Keratinocyte (primary cell): Measurements from ENCODE around the gene RRP1. TPM values are rescaled to one million over a fixed set of nuclear protein-coding genes. Genes with fewer than 3 reads are reported as not detected.

Source experiments
- DNase-seq: peaks from one replicate; pipeline ENCODE4 v3.0.0-alpha.2; 2011; ENCODE audit warnings: low read depth, missing footprints, low spot score
- FAIRE-seq: peaks from 2 replicates; lab custom pipeline; 2011; peaks lifted over from hg19 to GRCh38; lab: Jason Lieb, UNC
- H2AFZ ChIP-seq: 2 replicates; pipeline ENCODE4 v1.6.0; 2012; ENCODE audit warnings: low read length, control low read depth, inconsistent platforms; ENCODE audit not compliant: control insufficient read depth
- H3K27ac ChIP-seq: 2 replicates; pipeline ENCODE4 v1.5.1; 2011; ENCODE audit warnings: low read length; ENCODE audit not compliant: control insufficient read depth, insufficient read depth
- H3K27me3 ChIP-seq: 3 replicates; pipeline ENCODE4 v1.6.0; 2011; ENCODE audit warnings: low read length; ENCODE audit not compliant: control insufficient read depth, insufficient read depth; ENCODE audit errors: extremely low read depth
- H3K36me3 ChIP-seq, 2 experiments: 2 replicates in 1 of 2; 3 replicates in 1 of 2; pipeline ENCODE4 v1.5.1; 2011; ENCODE audit warnings: low read length in 2 of 2, mild to moderate bottlenecking in 1 of 2; ENCODE audit not compliant: control insufficient read depth in 2 of 2, insufficient read depth in 2 of 2; ENCODE audit errors: extremely low read depth in 1 of 2
- H3K4me1 ChIP-seq: 3 replicates; pipeline ENCODE4 v1.5.1; 2011; ENCODE audit warnings: low read length; ENCODE audit not compliant: control insufficient read depth, insufficient read depth; ENCODE audit errors: extremely low read depth
- H3K4me2 ChIP-seq: 3 replicates; pipeline ENCODE4 v1.6.0; 2011; ENCODE audit warnings: low read depth, low read length; ENCODE audit not compliant: control insufficient read depth, insufficient read depth; ENCODE audit errors: extremely low read depth
- H3K4me3 ChIP-seq, 3 experiments: fragments of 200-600 bp in 1 of 3; sonication (generic) in 1 of 3; 2 replicates in 2 of 3; 3 replicates in 1 of 3; pipeline ENCODE4 v1.5.1; 2011 to 2016; ENCODE audit warnings: low read length in 3 of 3, mild to moderate bottlenecking in 3 of 3, control low read depth in 2 of 3, inconsistent platforms in 1 of 3, low read depth in 1 of 3, mixed read lengths in 1 of 3, mixed run types in 1 of 3, moderate library complexity in 1 of 3; ENCODE audit not compliant: control insufficient read depth in 2 of 3, insufficient read depth in 2 of 3; ENCODE audit errors: extremely low read depth in 1 of 3
- H3K79me2 ChIP-seq: 2 replicates; pipeline ENCODE4 v1.6.0; 2012; ENCODE audit warnings: low read length; ENCODE audit not compliant: control insufficient read depth, insufficient read depth
- H3K9ac ChIP-seq: 3 replicates; pipeline ENCODE4 v1.6.0; 2011; ENCODE audit warnings: low read length; ENCODE audit not compliant: control insufficient read depth, insufficient read depth; ENCODE audit errors: extremely low read depth
- H3K9me1 ChIP-seq: 3 replicates; pipeline ENCODE4 v1.6.0; 2011; ENCODE audit warnings: low read length; ENCODE audit not compliant: control insufficient read depth, insufficient read depth; ENCODE audit errors: extremely low read depth
- H3K9me3 ChIP-seq: 2 replicates; pipeline ENCODE4 v1.5.1; 2012; ENCODE audit warnings: low read depth, low read length; ENCODE audit not compliant: control insufficient read depth
- H4K20me1 ChIP-seq: 3 replicates; pipeline ENCODE4 v1.6.0; 2011; ENCODE audit warnings: low read length; ENCODE audit not compliant: control insufficient read depth, insufficient read depth; ENCODE audit errors: extremely low read depth
- CTCF ChIP-seq, 3 experiments: IDR thresholded peaks in 1 of 3; conservative IDR thresholded peaks in 1 of 3; optimal IDR thresholded peaks in 1 of 3; 2 replicates in 2 of 3; 3 replicates in 1 of 3; pipeline versions ENCODE3 to v1.5.1; 2011; ENCODE audit warnings: low read length in 3 of 3, mild to moderate bottlenecking in 3 of 3, moderate library complexity in 2 of 3, control low read depth in 1 of 3, inconsistent platforms in 1 of 3; ENCODE audit not compliant: insufficient read depth in 2 of 3; ENCODE audit errors: extremely low read depth in 1 of 3
- EZH2 ChIP-seq: IDR thresholded peaks from one replicate; pipeline ENCODE4 v1.6.1; 2012; ENCODE audit warnings: inconsistent platforms, mild to moderate bottlenecking, low read length, moderate library complexity
- dilution Hi-C: fragments of 300-500 bp; cut with MboI; formaldehyde crosslinking; loops from one replicate; pipeline ENCODE4 v1.7.0; 2020; ENCODE audit warnings: low sequenced_read_pairs; ENCODE audit not compliant: extremely low pct_ligation_motif_present
- polyA plus RNA-seq, 5 experiments: library from polyadenylated mRNA; depleted of rRNA in 3 of 5; stranded (reverse) in 3 of 5; stranded (forward) in 1 of 5; unstranded in 1 of 5; fragments of >200 nt; gene quantifications; 1 replicate in 1 of 5; 2 replicates in 3 of 5; 3 replicates in 1 of 5; pipeline versions ENCODE4 v1.2.1 to v1.2.3, GENCODE V29; 2011 to 2012; ENCODE audit warnings: missing spikeins in 2 of 5, low read depth in 1 of 5, low replicate concordance in 1 of 5

Gene RRP1
- polyA plus RNA-seq, 1 donor (not counting 4 experiments of a cell fraction or from before 2014, with no cell fraction given) = 25.0 TPM

GRCh38 chr21:43850728-43851295 lies 61.4 kb downstream of the RRP1 start:
- Histone ChIP-seq H3K4me1 (no peaks in the 10 kb centered on the region), H3K27me3 (peaks cover 7% of the 10 kb centered on the region), H3K27ac (no peak overlapping the region), H3K9me1 (no peaks in the 10 kb centered on the region), H3K4me3 (no peak overlapping the region), H3K36me3 (no peaks in the 10 kb centered on the region), H3K9me3 (no peaks in the 10 kb centered on the region), H3K4me2 (no peak overlapping the region), H4K20me1 (peaks cover 4% of the 10 kb centered on the region), H3K9ac (no peak overlapping the region), H2AFZ (no peak overlapping the region), H3K79me2 (no peaks in the 10 kb centered on the region)
- FAIRE-seq = no peak
- dilution Hi-C loops = no loop called here
- TF ChIP-seq EZH2 = no peak
- DNase-seq = no peak

- Histone ChIP-seq H3K9me1 (no peaks in the 10 kb centered on the region), H3K4me1 (no peaks in the 10 kb centered on the region), H3K9ac (no peak overlapping the region), H3K9me3 (no peaks in the 10 kb centered on the region), H3K27me3 (peaks cover 7% of the 10 kb centered on the region), H3K27ac (no peak overlapping the region), H3K4me2 (no peak overlapping the region), H3K79me2 (no peaks in the 10 kb centered on the region), H2AFZ (no peak overlapping the region), H3K36me3 (no peaks in the 10 kb centered on the region), H4K20me1 (peaks cover 4% of the 10 kb centered on the region), H3K4me3 (no peak overlapping the region)
- TF ChIP-seq CTCF (optimal IDR thresholded peaks at IDR 0.05 in 1 of 3, IDR thresholded peaks at IDR 0.05 in 1 of 3, conservative IDR thresholded peaks at IDR 0.05 in 1 of 3; ENCODE audit: extremely low read depth in 1 of 3, insufficient read depth in 2 of 3, low read length in 3 of 3) = no peak
- TF ChIP-seq EZH2 = no peak
- dilution Hi-C loops = no loop called here
- DNase-seq (no peak), FAIRE-seq (no peak)
These were observed 62.2 kb downstream of the RRP1 start for GRCh38 chr21:43851593-43851992.
